HepG2 (cell line): Measurements from ENCODE around the gene EDNRA.

ENCODE experiments used
- CENPX ChIP-seq: sonication (generic); formaldehyde crosslinking; IDR thresholded peaks from 2 replicates; pipeline ENCODE4 v1.9.0; 2021; ENCODE audit warnings: mild to moderate bottlenecking, missing genetic modification reagents, moderate library complexity
- PHF8 ChIP-seq: sonication (generic); formaldehyde crosslinking; IDR thresholded peaks from 2 replicates; pipeline ENCODE4 v1.5.0; 2020; ENCODE audit warnings: missing genetic modification reagents
- ZNF232 ChIP-seq: sonication (generic); formaldehyde crosslinking; IDR thresholded peaks from 2 replicates; pipeline ENCODE4 v1.4.0; 2020; ENCODE audit warnings: missing genetic modification reagents, borderline replicate concordance

GRCh38 chr4:147481577-147482109, 746 bp downstream of the EDNRA start:
- TF ChIP-seq ZNF232 (CRISPR knock-in tag) (no peak), PHF8 (CRISPR knock-in tag) (no peak), CENPX (no peak)
